Activated gamma-delta T cell (primary cell): ENCODE data around the gene HSPA2.

Source experiments
- DNase-seq: peaks from one replicate; lab custom pipeline; 2025; lab: John Stamatoyannopoulos, UW
- total RNA-seq, 2 donors: gene quantifications; one replicate each; lab custom pipeline; 2026; lab: John Stamatoyannopoulos, UW

HSPA2 gene
- total RNA-seq, result 2.6 to 5.7 reads per million in 2 donors

- peak; percentile 94 for DNase-seq
Measured at GRCh38 chr14:64540208-64541202, at the start of gene HSPA2. HSPA2 (plus strand) TSS chr14:64540741; CDS start chr14:64540850, 109 bp downstream.

- no peak for DNase-seq
Measured at GRCh38 chr14:64491637-64492036, 48.9 kb upstream of the HSPA2 start.

DNA sequence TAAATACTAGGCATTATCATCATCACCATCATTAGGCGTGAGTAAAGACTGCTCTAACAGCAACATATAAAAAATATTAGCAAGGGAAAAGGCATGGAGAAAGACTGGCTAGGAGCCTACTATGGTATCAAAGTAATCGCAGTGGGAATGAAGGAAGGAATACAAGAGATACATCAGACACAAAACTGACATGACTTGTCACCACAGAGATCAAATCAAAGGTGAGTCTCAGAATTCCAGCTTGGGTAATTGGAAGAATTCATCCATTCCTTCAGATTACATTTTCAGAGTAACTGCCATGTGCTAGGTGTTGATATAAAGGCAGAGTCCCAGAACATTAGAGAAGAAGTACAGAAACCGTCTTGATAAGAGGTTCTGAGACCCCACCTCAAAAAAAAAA lies 47.1 kb upstream of the HSPA2 start:
- no peak for DNase-seq

GRCh38 chr14:64495252-64495651 lies 45.3 kb upstream of the HSPA2 start:
- DNase-seq, result no peak

GRCh38 chr14:64496764-64497163 lies 43.8 kb upstream of the HSPA2 start:
- DNase-seq, result no peak

- no peak for DNase-seq
Measured at GRCh38 chr14:64500088-64500487, 40.5 kb upstream of the HSPA2 start.

DNA sequence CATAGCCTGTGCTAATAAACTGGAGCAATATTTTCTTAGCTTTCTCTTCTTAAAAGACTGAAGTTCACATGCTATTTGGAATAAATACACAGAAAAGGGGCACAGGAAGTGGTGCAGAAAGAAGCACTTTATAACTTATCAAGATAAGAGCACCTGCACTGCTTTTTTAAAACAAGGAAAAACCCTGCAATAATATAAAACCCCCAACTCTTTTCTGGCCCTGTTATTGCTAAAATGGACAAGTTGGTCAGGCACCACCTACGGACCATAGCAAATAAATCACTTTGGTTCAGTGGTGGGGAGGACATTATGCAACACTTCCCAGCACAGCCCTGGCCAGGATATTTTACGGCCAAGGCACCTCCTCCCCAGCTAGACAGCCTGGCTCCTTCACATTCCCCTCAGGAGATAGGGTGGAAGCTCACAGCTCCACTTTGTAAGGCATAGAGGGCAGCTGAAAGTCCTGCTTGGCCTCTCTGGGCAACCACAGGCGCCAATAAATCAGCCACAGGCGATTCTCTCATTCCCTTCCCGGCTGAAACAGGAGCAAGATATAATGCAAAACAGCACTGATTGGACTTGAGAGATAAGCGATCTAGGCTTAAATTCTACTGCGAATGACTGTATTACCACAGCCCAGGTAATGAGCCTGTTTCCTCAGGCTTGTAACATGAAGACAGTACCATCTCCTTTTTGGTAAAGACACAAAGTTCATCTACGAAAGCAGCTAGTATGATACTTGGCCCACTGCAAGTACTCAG lies 39.0 kb upstream of the HSPA2 start:
- no peak for DNase-seq

- no peak for DNase-seq
Measured at GRCh38 chr14:64502456-64502855, 38.1 kb upstream of the HSPA2 start.

GRCh38 chr14:64502887-64503433 lies 37.6 kb upstream of the HSPA2 start:
- no peak for DNase-seq

GRCh38 chr14:64503434-64504309 lies 36.9 kb upstream of the HSPA2 start, which contains the start of gene ZBTB25:
ZBTB25 (minus strand) TSS chr14:64503838; CDS start chr14:64490533, 13,305 bp downstream.
- DNase-seq, result peak; percentile 98

DNA sequence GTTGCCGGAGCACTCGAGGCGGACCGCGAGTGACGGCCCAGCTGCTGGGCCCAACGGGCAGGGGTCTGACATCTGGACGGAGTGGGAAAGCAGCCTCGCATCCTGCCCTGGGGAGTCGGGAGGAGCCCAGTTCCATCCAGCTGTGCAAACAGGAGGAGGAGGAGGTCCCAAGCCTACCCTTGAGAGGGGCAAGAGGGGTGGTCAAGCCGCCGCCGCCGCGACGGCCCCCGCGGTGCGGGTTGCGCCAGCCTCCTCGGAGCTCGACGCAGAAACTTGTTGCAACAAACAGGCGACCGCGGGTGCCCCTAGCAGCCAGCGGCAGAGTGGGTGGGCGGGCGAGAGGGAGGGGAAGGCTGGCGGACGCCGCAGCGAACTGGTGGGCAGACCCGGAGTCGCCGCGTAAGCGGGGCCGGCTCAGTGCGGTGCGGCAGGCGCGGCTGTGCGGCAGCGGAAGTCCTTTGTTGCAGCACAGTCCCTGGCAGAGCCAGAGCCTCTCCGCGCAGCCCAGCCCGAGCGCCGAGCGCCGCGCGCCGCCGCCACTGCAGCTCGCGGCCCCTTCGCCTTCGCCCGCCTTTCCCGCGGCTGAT lies 36.1 kb upstream of the HSPA2 start, which contains the start of gene ZBTB1:
Gene ZBTB1, plus strand, starts transcription at position 461 of the 587 bp plus-strand sequence. CDS start 16,735 bp downstream, outside the sequence.
- peak; percentile 90 for DNase-seq

GRCh38 chr14:64504897-64505794 lies 35.4 kb upstream of the HSPA2 start:
- peak; percentile 69 for DNase-seq

GRCh38 chr14:64506721-64507120 lies 33.8 kb upstream of the HSPA2 start:
- no peak for DNase-seq

- DNase-seq, result no peak
Measured at GRCh38 chr14:64507376-64508156, 33.0 kb upstream of the HSPA2 start.

DNA sequence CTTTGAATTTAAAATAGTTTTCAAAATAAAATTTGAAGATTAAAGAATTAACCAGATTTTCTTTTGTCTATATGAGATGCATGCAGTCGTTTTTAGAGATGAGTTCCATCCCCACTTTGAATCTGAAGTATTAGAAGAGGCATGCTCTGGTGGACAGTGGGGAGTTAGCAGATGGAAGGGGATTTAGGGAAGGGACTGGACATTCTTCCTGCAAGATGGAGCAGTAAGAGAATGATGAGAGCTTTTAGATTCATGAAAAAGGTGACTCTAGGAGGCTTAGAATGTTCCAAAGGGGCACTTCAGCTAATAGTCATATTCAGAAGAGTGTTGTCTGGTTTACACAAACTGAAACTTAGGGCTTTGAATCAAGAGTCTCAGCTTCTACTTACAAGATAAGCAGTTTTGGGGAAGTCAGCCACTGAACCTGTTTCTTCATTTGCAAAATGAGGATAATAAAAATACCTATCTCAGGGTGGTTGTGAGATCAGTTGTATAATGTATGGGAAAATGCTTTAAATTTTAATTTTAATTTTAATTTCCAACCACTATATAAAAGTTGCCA lies 32.2 kb upstream of the HSPA2 start:
- no peak for DNase-seq

DNA sequence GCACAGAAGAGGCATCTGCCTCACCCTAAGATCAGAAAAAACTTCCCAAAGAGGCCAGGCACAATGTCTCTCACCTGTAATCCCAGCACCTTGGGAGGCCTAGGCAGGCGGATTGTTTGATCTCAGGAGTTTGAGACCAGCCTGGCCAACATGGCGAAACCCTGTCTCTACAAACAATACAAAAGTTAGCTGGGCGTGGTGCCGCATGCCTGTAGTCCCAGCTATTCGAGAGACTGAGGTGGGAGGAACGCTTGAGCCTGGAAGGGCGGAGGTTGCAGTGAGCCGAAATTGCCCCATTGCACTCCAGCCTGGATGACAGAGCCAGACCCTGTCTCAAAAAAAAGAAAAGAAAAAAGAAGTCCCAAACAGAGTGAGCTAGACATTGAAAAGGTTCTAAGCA lies 31.5 kb upstream of the HSPA2 start:
- DNase-seq, result no peak

GRCh38 chr14:64510825-64511671 lies 29.5 kb upstream of the HSPA2 start:
- no peak for DNase-seq

DNA sequence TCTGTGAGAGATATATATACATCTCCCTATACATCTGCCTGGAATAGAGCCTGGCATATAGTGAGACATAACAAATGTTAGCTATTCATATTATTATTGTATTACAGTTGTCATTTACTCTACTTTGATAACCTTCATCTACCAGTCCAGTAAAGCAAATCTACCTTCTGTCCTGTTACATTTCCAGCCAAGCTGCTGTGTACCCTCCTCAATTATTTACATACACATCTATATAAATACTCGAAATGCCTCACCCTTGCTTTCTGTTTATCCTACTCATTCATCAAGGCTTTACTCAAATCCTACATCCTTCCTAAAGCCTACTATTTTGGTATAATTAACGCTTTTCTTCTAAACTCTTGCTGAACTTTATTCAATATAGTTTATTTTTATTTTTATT lies 27.3 kb upstream of the HSPA2 start:
- DNase-seq, result no peak
